Peyer's patch (tissue), 4 donors: ENCODE results near the gene DIAPH2. TPM values are rescaled to one million over a fixed set of nuclear protein-coding genes. Genes with fewer than 3 reads are reported as not detected.

Experiments
- DNase-seq, 3 donors: peaks; one replicate each; pipeline ENCODE4 v3.0.0-alpha.2; 2017 to 2019
- H3K27ac ChIP-seq, 4 donors: fragments of 200-600 bp; sonication (generic); one replicate each; pipeline ENCODE4 v1.5.1; 2016 to 2019
- H3K27me3 ChIP-seq, 2 donors: fragments of 200-600 bp; sonication (generic); one replicate each; pipeline ENCODE4 v1.5.1; 2019
- H3K36me3 ChIP-seq, 3 donors: fragments of 200-600 bp; sonication (generic); one replicate each; pipeline ENCODE4 v1.5.1; 2016 to 2019
- H3K4me1 ChIP-seq, 4 donors: fragments of 200-600 bp; sonication (generic); one replicate each; pipeline ENCODE4 v1.5.1; 2016 to 2019
- H3K4me3 ChIP-seq, 4 donors: fragments of 200-600 bp; sonication (generic); 1 replicate in 3 of 4; 2 replicates in 1 of 4; pipeline ENCODE4 v1.5.1; 2016 to 2019; ENCODE audit warnings: mild to moderate bottlenecking in 1 of 4
- H3K9me3 ChIP-seq, 4 donors: fragments of 200-600 bp; sonication (generic); one replicate each; pipeline ENCODE4 v1.5.1; 2016 to 2019; ENCODE audit warnings: mild to moderate bottlenecking in 1 of 4
- POLR2A ChIP-seq, 2 donors: fragments of 450-650 bp; IDR thresholded peaks; one replicate each; pipeline ENCODE4 v1.5.1; 2017; ENCODE audit warnings: antibody characterized with exemption in 2 of 2, mild to moderate bottlenecking in 2 of 2, moderate library complexity in 2 of 2
- total RNA-seq, 4 donors: library from RNA; depleted of rRNA; stranded (reverse); fragments of >200 nt; gene quantifications; one replicate each; pipeline ENCODE4 v1.1.0, GENCODE V29; 2016
- TF ChIP-seq, protein P1 (sequence below), 6 experiments: fragments of 450-650 bp in 4 of 6; fragments of 200-600 bp in 2 of 6; sonication (generic) in 1 of 6; IDR thresholded peaks; one replicate each; pipeline ENCODE4 v1.5.1; 2017 to 2019; ENCODE audit warnings: antibody characterized with exemption in 6 of 6, mild to moderate bottlenecking in 3 of 6, moderate library complexity in 1 of 6

DIAPH2 gene
- total RNA-seq, 4 donors from 2014 or later = 15.1 to 114 (median 33.0) TPM

DNA sequence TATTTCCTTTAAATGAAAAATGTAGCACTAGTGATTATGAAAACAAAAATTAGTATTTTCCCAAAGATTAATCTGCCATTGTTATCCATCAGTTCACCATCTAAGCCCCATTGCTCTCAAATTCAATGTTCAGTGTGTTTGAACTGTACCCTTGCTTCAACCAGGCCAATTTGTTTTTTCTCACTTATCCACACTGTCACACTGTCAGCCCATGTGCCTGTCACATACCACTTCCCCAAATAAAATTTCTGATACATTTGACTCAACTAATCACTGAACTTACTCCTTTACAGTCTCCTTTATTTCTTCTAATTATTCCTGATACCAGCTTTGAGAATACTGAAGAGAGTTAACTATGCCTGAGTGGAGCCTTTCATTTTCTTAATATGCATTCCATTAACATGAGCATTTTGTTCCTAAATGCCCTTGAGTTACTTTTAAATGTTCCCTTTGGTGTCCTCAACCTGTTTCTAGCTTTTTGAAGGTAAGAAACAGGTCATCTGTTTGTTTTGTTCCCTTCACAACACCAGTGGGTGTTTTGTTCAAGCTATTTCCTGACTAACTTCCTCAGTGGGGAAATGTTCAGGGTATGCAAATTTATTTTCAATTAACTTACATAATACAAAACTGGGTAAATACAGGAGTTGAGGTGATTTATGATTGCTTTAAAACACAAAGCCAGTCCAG, 316.2 kb downstream of the DIAPH2 start:
- Histone ChIP-seq H3K27ac (no peak overlapping the region), H3K27me3 (no peaks in the 10 kb centered on the region), H3K9me3 (no peaks in the 10 kb centered on the region), H3K4me3 (no peak overlapping the region), H3K4me1 (no peaks in the 10 kb centered on the region), H3K36me3 (no peaks in the 10 kb centered on the region)
- TF ChIP-seq POLR2A (IDR thresholded peaks at IDR 0.05) = no peak
- TF ChIP-seq, protein P1, sequence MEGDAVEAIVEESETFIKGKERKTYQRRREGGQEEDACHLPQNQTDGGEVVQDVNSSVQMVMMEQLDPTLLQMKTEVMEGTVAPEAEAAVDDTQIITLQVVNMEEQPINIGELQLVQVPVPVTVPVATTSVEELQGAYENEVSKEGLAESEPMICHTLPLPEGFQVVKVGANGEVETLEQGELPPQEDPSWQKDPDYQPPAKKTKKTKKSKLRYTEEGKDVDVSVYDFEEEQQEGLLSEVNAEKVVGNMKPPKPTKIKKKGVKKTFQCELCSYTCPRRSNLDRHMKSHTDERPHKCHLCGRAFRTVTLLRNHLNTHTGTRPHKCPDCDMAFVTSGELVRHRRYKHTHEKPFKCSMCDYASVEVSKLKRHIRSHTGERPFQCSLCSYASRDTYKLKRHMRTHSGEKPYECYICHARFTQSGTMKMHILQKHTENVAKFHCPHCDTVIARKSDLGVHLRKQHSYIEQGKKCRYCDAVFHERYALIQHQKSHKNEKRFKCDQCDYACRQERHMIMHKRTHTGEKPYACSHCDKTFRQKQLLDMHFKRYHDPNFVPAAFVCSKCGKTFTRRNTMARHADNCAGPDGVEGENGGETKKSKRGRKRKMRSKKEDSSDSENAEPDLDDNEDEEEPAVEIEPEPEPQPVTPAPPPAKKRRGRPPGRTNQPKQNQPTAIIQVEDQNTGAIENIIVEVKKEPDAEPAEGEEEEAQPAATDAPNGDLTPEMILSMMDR (IDR thresholded peaks at IDR 0.05) = no peak
- DNase-seq = no peak

DNA sequence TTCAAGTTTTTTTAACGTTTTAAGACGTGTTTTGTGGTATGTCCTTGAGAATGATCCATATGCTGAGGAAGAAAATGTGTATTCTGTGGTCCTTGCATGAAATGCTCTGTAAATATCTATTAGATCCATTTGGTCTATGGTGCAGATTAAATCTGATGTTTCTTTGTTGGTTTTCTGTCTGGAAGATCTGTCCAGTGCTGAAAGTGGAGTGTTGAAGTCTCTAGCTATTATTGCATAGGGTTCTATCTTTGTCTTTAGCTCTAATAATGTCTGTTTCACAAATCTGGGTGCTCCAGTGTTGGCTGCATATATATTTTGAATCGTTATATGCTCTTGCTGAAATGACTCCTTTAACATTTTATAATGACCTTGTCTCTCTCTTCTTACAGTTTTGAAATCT, 321.5 kb downstream of the DIAPH2 start:
- no peaks in the 10 kb centered on the region for H3K4me1 ChIP-seq
- TF ChIP-seq, protein P1 (IDR thresholded peaks at IDR 0.05) = no peak
- TF ChIP-seq POLR2A (IDR thresholded peaks at IDR 0.05) = no peak
- no peak overlapping the region for H3K4me3 ChIP-seq
- DNase-seq = no peak
- no peaks in the 10 kb centered on the region for H3K9me3 ChIP-seq
- no peaks in the 10 kb centered on the region for H3K27me3 ChIP-seq
- no peak overlapping the region for H3K27ac ChIP-seq
- H3K36me3 ChIP-seq = no peaks in the 10 kb centered on the region

DNA sequence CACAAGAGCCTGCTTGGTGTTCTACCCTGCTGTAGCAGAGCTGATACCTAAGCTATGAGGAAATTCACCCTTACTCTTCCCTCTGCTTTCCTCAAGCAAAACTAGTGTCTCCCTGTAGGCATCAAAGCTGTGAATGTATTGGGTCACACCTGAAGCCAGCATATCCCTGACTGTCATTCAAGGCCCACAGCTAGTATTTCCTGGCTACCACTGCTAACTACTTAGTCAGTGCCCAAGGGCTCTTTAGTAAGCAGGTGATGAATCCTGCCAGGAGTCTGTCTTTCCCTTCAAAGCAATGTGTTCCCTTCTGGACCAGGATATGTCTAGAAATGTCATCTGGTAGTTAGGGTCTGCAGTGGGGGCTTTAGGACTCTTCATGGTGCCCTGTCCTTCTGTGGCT, 324.7 kb downstream of the DIAPH2 start:
- Histone ChIP-seq H3K36me3 (no peaks in the 10 kb centered on the region), H3K4me3 (no peak overlapping the region), H3K4me1 (no peaks in the 10 kb centered on the region), H3K27ac (no peak overlapping the region), H3K27me3 (no peaks in the 10 kb centered on the region), H3K9me3 (no peaks in the 10 kb centered on the region)
- DNase-seq = no peak
- TF ChIP-seq POLR2A (IDR thresholded peaks at IDR 0.05) = no peak
- TF ChIP-seq, protein P1 (IDR thresholded peaks at IDR 0.05) = no peak

DNA sequence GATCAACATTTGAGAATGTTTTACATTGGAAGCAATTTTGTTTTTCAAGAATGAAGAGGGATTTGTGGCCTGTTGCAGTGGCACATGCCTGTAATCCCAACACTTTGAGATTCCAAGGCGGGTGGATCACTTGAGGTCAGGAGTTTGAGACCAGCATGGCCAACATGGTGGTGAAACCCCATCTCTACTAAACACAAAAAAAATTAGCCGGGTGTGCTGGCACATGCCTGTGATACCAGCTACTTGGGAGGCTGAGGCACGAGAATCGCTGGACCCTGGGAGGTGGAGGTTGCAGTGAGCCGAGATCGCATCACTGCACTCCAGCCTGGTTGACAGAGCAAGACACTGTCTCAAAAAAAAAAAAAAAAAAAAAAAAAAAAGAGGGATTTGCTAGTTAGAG, 326.9 kb downstream of the DIAPH2 start:
- Histone ChIP-seq H3K4me3 (no peak overlapping the region), H3K4me1 (no peaks in the 10 kb centered on the region), H3K27ac (no peak overlapping the region), H3K9me3 (no peaks in the 10 kb centered on the region), H3K27me3 (no peaks in the 10 kb centered on the region), H3K36me3 (no peaks in the 10 kb centered on the region)
- TF ChIP-seq, protein P1 (IDR thresholded peaks at IDR 0.05) = no peak
- TF ChIP-seq POLR2A (IDR thresholded peaks at IDR 0.05) = no peak
- no peak for DNase-seq

DNA sequence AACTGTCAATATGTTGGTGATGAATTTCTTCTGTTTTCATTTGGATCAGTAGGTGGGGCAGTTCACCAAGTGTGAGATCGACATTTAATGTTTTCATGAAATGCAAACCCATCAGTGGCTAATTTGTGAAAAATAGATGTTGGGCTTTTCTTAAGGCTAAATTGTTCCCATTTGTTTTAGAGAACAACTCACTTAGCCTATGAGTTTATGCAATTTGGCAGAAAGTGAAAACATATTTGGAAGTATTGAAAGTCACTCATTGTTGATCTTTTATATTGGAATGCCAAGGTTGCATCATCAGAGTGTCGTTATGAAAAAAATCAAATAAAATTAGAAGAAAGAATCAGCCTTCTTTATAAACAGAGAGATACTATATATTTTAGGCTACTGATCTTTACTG, 331.5 kb downstream of the DIAPH2 start:
- DNase-seq = no peak
- Histone ChIP-seq H3K36me3 (no peaks in the 10 kb centered on the region), H3K4me1 (no peaks in the 10 kb centered on the region), H3K9me3 (no peaks in the 10 kb centered on the region), H3K4me3 (no peak overlapping the region), H3K27me3 (no peaks in the 10 kb centered on the region), H3K27ac (no peak overlapping the region)
- TF ChIP-seq POLR2A (IDR thresholded peaks at IDR 0.05) = no peak
- TF ChIP-seq, protein P1 (IDR thresholded peaks at IDR 0.05) = no peak

DNA sequence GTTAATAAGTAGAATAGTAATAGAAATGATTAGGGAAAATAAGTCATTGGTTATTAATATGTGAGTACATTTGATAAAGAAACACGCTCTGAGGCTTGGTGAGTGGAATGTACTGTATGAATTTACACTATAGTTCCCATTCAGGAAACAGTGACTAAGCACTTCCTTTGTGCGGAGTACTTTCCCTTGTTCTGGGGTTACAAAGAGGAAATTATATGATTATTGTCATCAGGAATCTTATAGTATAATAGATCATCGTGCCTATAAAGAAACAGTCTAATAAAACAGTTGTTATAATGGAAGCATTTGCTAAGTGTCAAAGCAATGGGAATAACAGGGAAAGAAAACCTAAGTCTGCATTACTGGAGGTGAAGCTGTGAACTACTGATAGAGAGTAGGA, 337.0 kb downstream of the DIAPH2 start:
- H3K4me3 ChIP-seq = no peak overlapping the region
- no peaks in the 10 kb centered on the region for H3K4me1 ChIP-seq
- no peak for DNase-seq
- no peaks in the 10 kb centered on the region for H3K36me3 ChIP-seq
- TF ChIP-seq POLR2A (IDR thresholded peaks at IDR 0.05) = no peak
- TF ChIP-seq, protein P1 (IDR thresholded peaks at IDR 0.05) = no peak
- no peaks in the 10 kb centered on the region for H3K27me3 ChIP-seq
- no peak overlapping the region for H3K27ac ChIP-seq
- no peaks in the 10 kb centered on the region for H3K9me3 ChIP-seq
